GM13976 (cell line): ENCODE results near the gene GABBR2.

Experiments used
- DNase-seq: peaks from one replicate; pipeline ENCODE4 v3.0.0; 2012; ENCODE audit warnings: low spot score
- in situ Hi-C: fragments of 300-500 bp; cut with MboI; formaldehyde crosslinking; loops from one replicate; pipeline ENCODE4 v1.12.0; 2022; ENCODE audit warnings: low sequenced_read_pairs, mixed read lengths, inconsistent platforms; ENCODE audit not compliant: unreplicated experiment
- TF ChIP-seq, protein P1 (sequence below): IDR thresholded peaks from 2 replicates; pipeline ENCODE4 v1.5.1; 2012; ENCODE audit warnings: borderline replicate concordance, mild to moderate bottlenecking; ENCODE audit not compliant: insufficient read depth; ENCODE audit errors: extremely low read depth, missing control alignments, control extremely low read depth

Gene GABBR2

DNA sequence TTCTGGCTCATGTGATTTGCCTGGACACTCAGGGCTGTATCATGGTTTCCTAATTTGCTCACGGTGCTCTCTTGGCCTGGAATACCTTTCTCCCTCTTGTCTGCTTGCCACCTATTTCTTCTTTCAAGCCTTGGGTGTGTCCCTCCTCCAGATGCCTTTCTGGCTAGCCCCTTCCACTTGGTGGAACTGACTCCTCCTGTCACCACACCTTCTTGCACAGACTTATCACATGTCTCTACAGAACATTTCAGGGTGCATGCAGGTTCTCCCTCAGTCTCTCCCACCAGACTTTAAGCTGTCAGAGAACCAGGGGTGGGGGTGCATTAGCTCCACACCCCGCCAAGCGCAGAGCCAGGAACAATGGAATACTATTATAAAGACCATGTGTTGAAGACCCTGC is 455.2 kb downstream of the GABBR2 start:
- in situ Hi-C loops = no loop called here
- TF ChIP-seq, protein P1, sequence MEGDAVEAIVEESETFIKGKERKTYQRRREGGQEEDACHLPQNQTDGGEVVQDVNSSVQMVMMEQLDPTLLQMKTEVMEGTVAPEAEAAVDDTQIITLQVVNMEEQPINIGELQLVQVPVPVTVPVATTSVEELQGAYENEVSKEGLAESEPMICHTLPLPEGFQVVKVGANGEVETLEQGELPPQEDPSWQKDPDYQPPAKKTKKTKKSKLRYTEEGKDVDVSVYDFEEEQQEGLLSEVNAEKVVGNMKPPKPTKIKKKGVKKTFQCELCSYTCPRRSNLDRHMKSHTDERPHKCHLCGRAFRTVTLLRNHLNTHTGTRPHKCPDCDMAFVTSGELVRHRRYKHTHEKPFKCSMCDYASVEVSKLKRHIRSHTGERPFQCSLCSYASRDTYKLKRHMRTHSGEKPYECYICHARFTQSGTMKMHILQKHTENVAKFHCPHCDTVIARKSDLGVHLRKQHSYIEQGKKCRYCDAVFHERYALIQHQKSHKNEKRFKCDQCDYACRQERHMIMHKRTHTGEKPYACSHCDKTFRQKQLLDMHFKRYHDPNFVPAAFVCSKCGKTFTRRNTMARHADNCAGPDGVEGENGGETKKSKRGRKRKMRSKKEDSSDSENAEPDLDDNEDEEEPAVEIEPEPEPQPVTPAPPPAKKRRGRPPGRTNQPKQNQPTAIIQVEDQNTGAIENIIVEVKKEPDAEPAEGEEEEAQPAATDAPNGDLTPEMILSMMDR = no peak
- no peak for DNase-seq

DNA sequence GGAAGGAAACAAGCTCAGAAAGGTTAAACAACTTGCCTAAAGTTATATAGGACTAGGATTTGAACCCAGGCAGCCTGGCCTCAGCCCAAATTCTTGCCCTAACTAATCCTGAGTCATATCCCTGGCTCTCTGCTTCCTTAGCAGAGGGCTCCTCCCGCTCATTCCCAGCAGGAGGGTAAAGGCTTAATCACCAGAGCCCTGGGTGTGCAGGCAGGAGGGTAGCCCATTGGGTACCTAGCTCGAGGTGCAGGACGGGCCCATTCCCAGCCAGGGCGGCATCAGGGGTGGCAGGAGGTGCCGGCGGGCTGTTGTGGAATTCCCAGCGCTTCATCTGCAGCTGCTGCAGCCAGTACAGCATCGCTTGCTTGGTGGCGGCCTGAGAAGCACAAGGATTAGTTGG is 457.2 kb downstream of the GABBR2 start:
- TF ChIP-seq, protein P1 = no peak
- DNase-seq = no peak
- in situ Hi-C loops = no loop called here

DNA sequence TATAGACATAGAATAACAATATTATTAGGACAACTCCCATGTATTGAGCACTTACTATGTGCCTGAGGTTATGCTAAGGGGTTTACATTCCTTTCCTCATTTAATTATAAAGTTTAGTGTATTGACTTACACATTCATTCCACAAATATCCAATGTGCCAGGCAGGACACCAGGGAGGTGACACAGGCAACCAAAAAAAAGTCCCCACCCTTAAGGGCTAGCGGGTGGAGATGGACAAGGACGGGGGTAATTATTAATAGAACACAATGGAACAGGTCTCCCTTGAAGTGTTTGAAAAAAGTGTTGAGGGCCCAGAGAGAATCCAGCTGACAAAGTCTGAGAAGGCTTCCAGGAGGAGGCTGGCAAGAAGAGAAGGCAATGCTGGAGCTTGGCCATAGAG is 459.0 kb downstream of the GABBR2 start:
- TF ChIP-seq, protein P1 = no peak
- in situ Hi-C loops = no loop called here
- DNase-seq = no peak

DNA sequence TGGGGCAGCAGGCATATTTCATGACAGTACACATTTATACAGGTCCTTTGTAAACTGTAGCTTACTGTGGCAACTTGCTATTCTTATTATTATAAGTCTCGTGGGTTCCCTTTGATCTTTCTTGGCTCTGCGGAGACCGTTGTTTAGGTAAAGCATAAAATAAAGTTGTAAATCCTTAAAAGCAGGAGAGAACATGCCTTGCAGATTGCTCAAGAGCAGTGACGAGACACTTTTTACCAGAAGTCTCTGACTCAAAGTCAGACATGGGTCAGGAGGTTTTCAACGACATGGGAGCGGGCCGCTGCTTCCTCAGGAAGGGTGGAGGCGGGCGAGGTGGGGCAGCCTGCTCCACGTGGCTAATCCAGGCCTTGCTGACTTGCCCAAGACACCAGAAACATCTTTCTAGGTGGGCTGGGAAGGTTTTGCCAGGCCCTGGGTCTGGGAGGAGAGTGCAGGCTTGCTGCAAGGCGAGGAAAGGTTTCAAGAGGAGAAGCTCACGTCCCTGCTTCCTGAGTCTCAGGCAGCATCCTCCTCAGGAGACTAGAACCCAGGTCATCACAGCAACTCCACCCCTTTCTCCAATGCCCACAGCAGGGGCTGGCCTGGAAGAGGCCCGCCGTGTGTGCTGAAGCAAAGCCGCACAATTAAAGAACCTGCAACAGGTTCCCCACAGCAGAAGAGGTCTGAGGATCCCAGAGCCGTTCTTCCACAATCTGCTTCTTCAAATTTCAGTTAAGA is 459.8 kb downstream of the GABBR2 start:
- TF ChIP-seq, protein P1 = no peak
- in situ Hi-C loops = no loop called here
- DNase-seq = no peak

DNA sequence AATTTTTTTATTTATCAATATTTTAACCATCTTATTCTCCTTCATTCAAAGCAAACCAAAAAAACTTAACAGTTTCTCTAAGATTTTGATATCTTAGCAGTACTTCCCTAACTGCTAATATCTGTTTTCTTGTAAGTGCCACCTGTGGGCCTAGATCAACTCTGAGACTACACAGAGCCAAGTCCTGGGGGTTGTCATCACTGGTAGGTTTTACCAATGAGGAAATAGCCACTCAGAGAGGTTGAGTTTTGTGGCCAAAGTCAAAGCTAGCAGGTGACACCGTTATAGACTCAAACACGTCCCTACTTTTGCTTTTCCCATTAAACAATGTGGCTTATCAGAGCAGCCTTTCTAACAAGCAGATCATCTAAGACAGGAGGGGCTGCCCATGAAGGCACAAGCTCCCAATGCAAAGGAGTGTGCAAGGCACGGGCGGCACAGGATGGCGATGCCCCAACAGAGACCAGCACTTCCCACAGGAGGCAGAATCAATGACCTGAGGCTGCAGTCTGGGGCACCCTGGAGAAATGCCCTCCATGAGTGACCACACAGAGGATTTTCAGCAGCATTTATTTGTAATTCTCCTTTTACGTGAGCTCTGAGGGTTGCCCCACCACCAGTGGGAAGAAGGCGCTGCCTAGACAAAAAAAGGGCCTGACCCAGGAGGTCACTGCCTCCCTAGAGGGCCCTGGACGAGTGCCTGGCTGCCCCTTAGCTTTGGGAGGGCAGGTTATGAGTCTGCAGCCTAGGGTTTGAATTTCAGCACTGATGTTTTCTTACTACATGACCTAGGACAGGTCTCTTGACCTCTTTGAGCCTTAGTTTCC is 460.7 kb downstream of the GABBR2 start:
- TF ChIP-seq, protein P1 = no peak
- no peak for DNase-seq
- in situ Hi-C loops = no loop called here

DNA sequence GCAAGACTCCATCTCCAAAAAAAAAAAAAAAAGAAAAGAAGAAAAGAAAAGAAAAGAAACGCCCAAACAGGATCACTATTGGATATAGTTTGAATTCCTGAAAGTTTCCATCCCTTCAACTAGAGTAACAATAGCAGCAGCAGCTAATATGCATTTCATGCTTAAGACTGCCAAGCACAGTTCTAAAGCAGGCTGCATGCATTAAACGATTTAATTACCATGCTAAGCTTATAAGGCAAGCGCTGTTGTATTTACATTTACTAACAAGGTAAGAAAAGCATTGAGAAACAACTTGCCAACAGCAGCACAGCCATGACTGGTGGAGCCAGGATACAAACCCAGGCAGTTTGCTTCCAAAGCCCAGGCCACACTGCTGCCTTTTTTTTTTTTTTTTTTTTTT is 466.3 kb downstream of the GABBR2 start:
- TF ChIP-seq, protein P1 = no peak
- no peak for DNase-seq
- in situ Hi-C loops = no loop called here
